HCT116 (cell line): ENCODE measurements around the gene ZNF107.

Experiments
- CTCF ChIP-seq, 3 experiments: fragments of 200-600 bp in 1 of 3; sonication (generic) in 1 of 3; IDR thresholded peaks in 2 of 3; conservative IDR thresholded peaks in 1 of 3; 2 replicates each; pipeline ENCODE4 v1.5.1; 2012 to 2017; ENCODE audit warnings: low read depth in 2 of 3, low read length in 2 of 3, antibody characterized with exemption in 1 of 3, borderline replicate concordance in 1 of 3, control low read depth in 1 of 3, mild to moderate bottlenecking in 1 of 3, mixed read lengths in 1 of 3, mixed run types in 1 of 3, moderate library complexity in 1 of 3; ENCODE audit not compliant: insufficient read depth in 1 of 3
- EZH2 ChIP-seq: fragments of 200-600 bp; sonication (generic); IDR thresholded peaks from 2 replicates; pipeline ENCODE4 v1.6.1; 2017; ENCODE audit warnings: antibody characterized with exemption, mixed run types
- POLR2A ChIP-seq: IDR thresholded peaks from 2 replicates; pipeline ENCODE4 v1.7.0; 2011; ENCODE audit warnings: borderline replicate concordance; ENCODE audit not compliant: insufficient read depth, insufficient read length; ENCODE audit errors: extremely low read depth
- ZFX ChIP-seq: fragments of 450-650 bp; IDR thresholded peaks from 2 replicates; pipeline ENCODE4 v1.6.1; 2017

GRCh38 chr7:64667311-64667710 lies 1.4 kb downstream of the ZNF107 start:
- TF ChIP-seq EZH2 (no peak), ZFX (no peak), POLR2A (no peak), CTCF (IDR thresholded peaks at IDR 0.05 in 2 of 3, conservative IDR thresholded peaks at IDR 0.05 in 1 of 3; ENCODE audit: borderline replicate concordance in 1 of 3, insufficient read depth in 1 of 3, low read depth in 2 of 3, low read length in 2 of 3) (no peak)
